HepG2 (cell line): Measurements from ENCODE around the gene BTN1A1. TPM values are rescaled to one million over a fixed set of nuclear protein-coding genes. Genes with fewer than 3 reads are reported as not detected.
A peak's percentile ranks its signal among the peaks of the same experiment; 100 is the strongest.

Experiments
- AHR ChIP-seq: IDR thresholded peaks from 2 replicates; pipeline ENCODE4 v1.6.1; 2018; ENCODE audit warnings: missing genetic modification reagents, missing compliant biosample characterization
- CBX2 ChIP-seq, 2 experiments: fragments of 200-600 bp in 1 of 2; sonication (generic); formaldehyde crosslinking in 1 of 2; IDR thresholded peaks; 2 replicates each; pipeline versions ENCODE4 v1.7.0 to v1.8.1; 2018 to 2022; ENCODE audit warnings: low read depth in 2 of 2, low read length in 1 of 2, mild to moderate bottlenecking in 1 of 2, missing genetic modification reagents in 1 of 2
- GABPB1 ChIP-seq: IDR thresholded peaks from 2 replicates; pipeline ENCODE4 v1.6.1; 2016; ENCODE audit warnings: mild to moderate bottlenecking, missing genetic modification reagents, moderate library complexity, missing compliant biosample characterization
- KLF11 ChIP-seq: IDR thresholded peaks from 2 replicates; pipeline ENCODE4 v1.6.1; 2016; ENCODE audit warnings: missing compliant biosample characterization
- MEF2D ChIP-seq: sonication (generic); formaldehyde crosslinking; IDR thresholded peaks from 2 replicates; pipeline ENCODE4 v1.5.1; 2020; ENCODE audit warnings: mild to moderate bottlenecking, missing genetic modification reagents
- PAX8 ChIP-seq: sonication (generic); formaldehyde crosslinking; IDR thresholded peaks from 2 replicates; pipeline ENCODE4 v1.8.0; 2022; ENCODE audit warnings: mild to moderate bottlenecking, missing genetic modification reagents, borderline replicate concordance
- ZNF292 ChIP-seq: sonication (generic); formaldehyde crosslinking; IDR thresholded peaks from 2 replicates; pipeline ENCODE4 v1.8.1; 2022; ENCODE audit warnings: mild to moderate bottlenecking, low read depth, missing genetic modification reagents, borderline replicate concordance
- ZNF33B ChIP-seq: sonication (generic); formaldehyde crosslinking; IDR thresholded peaks from 2 replicates; pipeline ENCODE4 v1.5.1; 2020; ENCODE audit warnings: mild to moderate bottlenecking, missing genetic modification reagents
- ZNF432 ChIP-seq: sonication (generic); formaldehyde crosslinking; IDR thresholded peaks from 2 replicates; pipeline ENCODE4 v1.5.0; 2020; ENCODE audit warnings: missing genetic modification reagents, mild to moderate bottlenecking, borderline replicate concordance
- ZSCAN9 ChIP-seq: IDR thresholded peaks from 2 replicates; pipeline ENCODE4 v1.6.1; 2016; ENCODE audit warnings: borderline replicate concordance
- polyA plus RNA-seq, 8 experiments: library from polyadenylated mRNA; depleted of rRNA in 3 of 8; stranded (reverse) in 7 of 8; unstranded in 1 of 8; fragments of >200 nt; fragmentation: Illumina TruSeq in 4 of 8; extraction: Trizol in 4 of 8; gene quantifications; 2 replicates each; pipeline versions ENCODE4 v1.2.1 to v1.2.3, GENCODE V29; 2011 to 2016; ENCODE audit warnings: low read depth in 4 of 8, missing spikeins in 1 of 8, mixed read lengths in 1 of 8; ENCODE audit not compliant: insufficient read depth in 1 of 8
- total RNA-seq, 5 experiments: library from RNA; depleted of rRNA; stranded (reverse); fragments of >200 nt; fragmentation: Illumina TruSeq; extraction: Trizol; gene quantifications; 2 replicates each; pipeline ENCODE4 v1.2.3, GENCODE V29; 2016; ENCODE audit warnings: low read depth in 1 of 5
- TF ChIP-seq, protein P1 (sequence below): sonication (generic); formaldehyde crosslinking; IDR thresholded peaks from 2 replicates; pipeline ENCODE4 v1.4.0; 2020; ENCODE audit warnings: missing genetic modification reagents, mild to moderate bottlenecking, borderline replicate concordance
- TF ChIP-seq, protein P2 (sequence below): sonication (generic); formaldehyde crosslinking; IDR thresholded peaks from 2 replicates; pipeline ENCODE4 v1.9.0; 2022; ENCODE audit warnings: low read depth, missing genetic modification reagents
- TF ChIP-seq, protein P3 (sequence below): sonication (generic); formaldehyde crosslinking; IDR thresholded peaks from 2 replicates; pipeline ENCODE4 v1.4.0; 2020; ENCODE audit warnings: missing genetic modification reagents
- TF ChIP-seq, protein P4 (sequence below): sonication (generic); formaldehyde crosslinking; IDR thresholded peaks from 2 replicates; pipeline ENCODE4 v1.5.0; 2020; ENCODE audit warnings: missing genetic modification reagents
- TF ChIP-seq, protein P5 (sequence below): sonication (generic); formaldehyde crosslinking; IDR thresholded peaks from 2 replicates; pipeline ENCODE4 v1.8.0; 2022; ENCODE audit warnings: low read depth, missing genetic modification reagents

BTN1A1 gene
- total and polyA plus RNA-seq, 2 of the 13 experiments (the other 11 are each of a cell fraction or from before 2014, with no cell fraction given): 0.04 TPM; not detected in 1

DNA sequence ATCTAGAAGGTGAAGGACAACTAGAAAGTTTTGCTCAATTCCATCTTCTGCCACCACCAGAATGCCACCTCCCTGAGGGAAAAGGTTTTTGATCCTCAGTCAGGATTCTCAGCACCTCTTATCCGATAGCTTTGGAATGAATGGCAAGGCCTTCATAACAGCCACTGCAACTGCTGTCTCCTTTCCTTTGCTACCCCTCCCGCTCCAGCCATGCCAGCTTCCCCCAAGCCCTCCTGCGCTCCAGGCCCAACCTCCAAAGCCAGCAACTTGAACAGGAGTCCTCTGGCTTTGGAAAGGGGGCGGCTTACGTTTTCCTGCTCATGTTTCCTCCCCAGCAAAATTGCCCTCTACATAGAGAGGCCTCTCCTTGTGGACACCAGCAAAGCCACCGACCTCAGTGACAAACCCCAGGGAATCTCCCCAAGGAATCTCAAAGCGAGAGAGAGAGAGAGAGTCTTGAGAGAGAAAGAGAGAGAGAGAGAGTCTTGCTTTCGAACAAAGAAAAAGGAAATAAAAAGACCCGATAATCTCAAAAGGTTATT is 42.8 kb upstream of the BTN1A1 start (continued):
- TF ChIP-seq, protein P1, sequence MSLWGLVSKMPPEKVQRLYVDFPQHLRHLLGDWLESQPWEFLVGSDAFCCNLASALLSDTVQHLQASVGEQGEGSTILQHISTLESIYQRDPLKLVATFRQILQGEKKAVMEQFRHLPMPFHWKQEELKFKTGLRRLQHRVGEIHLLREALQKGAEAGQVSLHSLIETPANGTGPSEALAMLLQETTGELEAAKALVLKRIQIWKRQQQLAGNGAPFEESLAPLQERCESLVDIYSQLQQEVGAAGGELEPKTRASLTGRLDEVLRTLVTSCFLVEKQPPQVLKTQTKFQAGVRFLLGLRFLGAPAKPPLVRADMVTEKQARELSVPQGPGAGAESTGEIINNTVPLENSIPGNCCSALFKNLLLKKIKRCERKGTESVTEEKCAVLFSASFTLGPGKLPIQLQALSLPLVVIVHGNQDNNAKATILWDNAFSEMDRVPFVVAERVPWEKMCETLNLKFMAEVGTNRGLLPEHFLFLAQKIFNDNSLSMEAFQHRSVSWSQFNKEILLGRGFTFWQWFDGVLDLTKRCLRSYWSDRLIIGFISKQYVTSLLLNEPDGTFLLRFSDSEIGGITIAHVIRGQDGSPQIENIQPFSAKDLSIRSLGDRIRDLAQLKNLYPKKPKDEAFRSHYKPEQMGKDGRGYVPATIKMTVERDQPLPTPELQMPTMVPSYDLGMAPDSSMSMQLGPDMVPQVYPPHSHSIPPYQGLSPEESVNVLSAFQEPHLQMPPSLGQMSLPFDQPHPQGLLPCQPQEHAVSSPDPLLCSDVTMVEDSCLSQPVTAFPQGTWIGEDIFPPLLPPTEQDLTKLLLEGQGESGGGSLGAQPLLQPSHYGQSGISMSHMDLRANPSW: no peak
- TF ChIP-seq MEF2D (CRISPR knock-in tag) (0 out of 2 replicates have a peak, but pooled peaks have one; percentile 52), KLF11 (CRISPR knock-in tag) (peak; percentile 19; the same call in 1 of the 2 replicates), ZNF292 (CRISPR knock-in tag) (peak; percentile 32; the same call in 1 of the 2 replicates), ZSCAN9 (CRISPR knock-in tag) (no peak), ZNF33B (CRISPR knock-in tag) (peak; percentile 32; the same call in 1 of the 2 replicates), GABPB1 (CRISPR knock-in tag) (no peak; the same call in 1 of the 2 replicates), CBX2 (IDR thresholded peaks at IDR 0.05; ENCODE audit: low read depth, low read length) (no peak), CBX2 (CRISPR knock-in tag; IDR thresholded peaks at IDR 0.05; ENCODE audit: low read depth) (no peak), PAX8 (CRISPR knock-in tag) (no peak), AHR (no peak), ZNF432 (CRISPR knock-in tag) (no peak)
- TF ChIP-seq, protein P2, sequence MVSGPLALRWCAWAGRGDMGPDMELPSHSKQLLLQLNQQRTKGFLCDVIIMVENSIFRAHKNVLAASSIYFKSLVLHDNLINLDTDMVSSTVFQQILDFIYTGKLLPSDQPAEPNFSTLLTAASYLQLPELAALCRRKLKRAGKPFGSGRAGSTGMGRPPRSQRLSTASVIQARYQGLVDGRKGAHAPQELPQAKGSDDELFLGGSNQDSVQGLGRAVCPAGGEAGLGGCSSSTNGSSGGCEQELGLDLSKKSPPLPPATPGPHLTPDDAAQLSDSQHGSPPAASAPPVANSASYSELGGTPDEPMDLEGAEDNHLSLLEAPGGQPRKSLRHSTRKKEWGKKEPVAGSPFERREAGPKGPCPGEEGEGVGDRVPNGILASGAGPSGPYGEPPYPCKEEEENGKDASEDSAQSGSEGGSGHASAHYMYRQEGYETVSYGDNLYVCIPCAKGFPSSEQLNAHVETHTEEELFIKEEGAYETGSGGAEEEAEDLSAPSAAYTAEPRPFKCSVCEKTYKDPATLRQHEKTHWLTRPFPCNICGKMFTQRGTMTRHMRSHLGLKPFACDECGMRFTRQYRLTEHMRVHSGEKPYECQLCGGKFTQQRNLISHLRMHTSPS (CRISPR knock-in tag): no peak
- TF ChIP-seq, protein P3, sequence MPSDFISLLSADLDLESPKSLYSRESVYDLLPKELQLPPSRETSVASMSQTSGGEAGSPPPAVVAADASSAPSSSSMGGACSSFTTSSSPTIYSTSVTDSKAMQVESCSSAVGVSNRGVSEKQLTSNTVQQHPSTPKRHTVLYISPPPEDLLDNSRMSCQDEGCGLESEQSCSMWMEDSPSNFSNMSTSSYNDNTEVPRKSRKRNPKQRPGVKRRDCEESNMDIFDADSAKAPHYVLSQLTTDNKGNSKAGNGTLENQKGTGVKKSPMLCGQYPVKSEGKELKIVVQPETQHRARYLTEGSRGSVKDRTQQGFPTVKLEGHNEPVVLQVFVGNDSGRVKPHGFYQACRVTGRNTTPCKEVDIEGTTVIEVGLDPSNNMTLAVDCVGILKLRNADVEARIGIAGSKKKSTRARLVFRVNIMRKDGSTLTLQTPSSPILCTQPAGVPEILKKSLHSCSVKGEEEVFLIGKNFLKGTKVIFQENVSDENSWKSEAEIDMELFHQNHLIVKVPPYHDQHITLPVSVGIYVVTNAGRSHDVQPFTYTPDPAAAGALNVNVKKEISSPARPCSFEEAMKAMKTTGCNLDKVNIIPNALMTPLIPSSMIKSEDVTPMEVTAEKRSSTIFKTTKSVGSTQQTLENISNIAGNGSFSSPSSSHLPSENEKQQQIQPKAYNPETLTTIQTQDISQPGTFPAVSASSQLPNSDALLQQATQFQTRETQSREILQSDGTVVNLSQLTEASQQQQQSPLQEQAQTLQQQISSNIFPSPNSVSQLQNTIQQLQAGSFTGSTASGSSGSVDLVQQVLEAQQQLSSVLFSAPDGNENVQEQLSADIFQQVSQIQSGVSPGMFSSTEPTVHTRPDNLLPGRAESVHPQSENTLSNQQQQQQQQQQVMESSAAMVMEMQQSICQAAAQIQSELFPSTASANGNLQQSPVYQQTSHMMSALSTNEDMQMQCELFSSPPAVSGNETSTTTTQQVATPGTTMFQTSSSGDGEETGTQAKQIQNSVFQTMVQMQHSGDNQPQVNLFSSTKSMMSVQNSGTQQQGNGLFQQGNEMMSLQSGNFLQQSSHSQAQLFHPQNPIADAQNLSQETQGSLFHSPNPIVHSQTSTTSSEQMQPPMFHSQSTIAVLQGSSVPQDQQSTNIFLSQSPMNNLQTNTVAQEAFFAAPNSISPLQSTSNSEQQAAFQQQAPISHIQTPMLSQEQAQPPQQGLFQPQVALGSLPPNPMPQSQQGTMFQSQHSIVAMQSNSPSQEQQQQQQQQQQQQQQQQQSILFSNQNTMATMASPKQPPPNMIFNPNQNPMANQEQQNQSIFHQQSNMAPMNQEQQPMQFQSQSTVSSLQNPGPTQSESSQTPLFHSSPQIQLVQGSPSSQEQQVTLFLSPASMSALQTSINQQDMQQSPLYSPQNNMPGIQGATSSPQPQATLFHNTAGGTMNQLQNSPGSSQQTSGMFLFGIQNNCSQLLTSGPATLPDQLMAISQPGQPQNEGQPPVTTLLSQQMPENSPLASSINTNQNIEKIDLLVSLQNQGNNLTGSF (CRISPR knock-in tag): no peak
- TF ChIP-seq, protein P4, sequence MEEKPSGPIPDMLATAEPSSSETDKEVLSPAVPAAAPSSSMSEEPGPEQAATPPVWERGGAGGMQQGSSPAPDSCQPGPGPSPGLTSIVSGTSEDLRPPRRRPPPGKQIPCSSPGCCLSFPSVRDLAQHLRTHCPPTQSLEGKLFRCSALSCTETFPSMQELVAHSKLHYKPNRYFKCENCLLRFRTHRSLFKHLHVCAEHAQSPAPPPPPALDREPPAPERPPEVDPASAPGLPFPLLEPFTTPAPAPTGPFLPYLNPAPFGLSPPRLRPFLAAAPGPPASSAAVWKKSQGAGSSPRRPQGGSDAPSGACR: no peak
- TF ChIP-seq, protein P5, sequence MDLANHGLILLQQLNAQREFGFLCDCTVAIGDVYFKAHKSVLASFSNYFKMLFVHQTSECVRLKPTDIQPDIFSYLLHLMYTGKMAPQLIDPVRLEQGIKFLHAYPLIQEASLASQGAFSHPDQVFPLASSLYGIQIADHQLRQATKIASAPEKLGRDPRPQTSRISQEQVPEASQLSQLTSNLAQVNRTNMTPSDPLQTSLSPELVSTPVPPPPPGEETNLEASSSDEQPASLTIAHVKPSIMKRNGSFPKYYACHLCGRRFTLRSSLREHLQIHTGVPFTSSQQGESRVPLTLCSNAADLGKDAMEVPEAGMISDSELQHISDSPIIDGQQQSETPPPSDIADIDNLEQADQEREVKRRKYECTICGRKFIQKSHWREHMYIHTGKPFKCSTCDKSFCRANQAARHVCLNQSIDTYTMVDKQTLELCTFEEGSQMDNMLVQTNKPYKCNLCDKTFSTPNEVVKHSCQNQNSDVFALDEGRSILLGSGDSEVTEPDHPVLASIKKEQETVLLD (CRISPR knock-in tag): no peak
